C1 segment of cervical spinal cord (tissue), 14 donors: ENCODE measurements around the gene PRDM9.
"Not testable (repeated sequence)": the region's sequence is repeated elsewhere in the genome, so short reads cannot be mapped to it uniquely, and the experiment has no call there.

Source experiments
- DNase-seq, 14 donors: peaks; one replicate each; lab custom pipeline; 2025; lab: John Stamatoyannopoulos, UW

The PRDM9 gene

DNA sequence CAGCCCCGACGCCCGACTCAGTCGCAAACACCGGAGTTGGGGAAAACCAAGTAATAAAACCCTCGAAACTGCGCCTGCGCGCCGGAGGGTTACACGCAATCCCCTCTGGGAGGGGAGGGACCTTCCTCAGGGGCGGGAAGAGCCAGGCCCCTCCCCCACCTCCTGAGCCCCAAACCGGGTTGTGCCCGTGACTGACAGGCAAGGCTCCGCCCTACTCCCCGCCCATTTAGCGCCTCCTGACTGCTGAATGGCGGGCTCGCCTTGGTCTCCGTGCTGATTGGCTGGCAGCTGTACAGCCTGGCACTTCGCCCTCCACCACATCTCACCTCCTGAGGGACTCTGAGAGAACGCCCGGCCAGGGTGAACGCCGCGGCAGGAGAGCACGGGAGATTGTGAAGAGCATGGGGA, at the start of gene PRDM9:
TSS of gene PRDM9 (plus strand) at position 332 of the 408 bp plus-strand sequence. CDS start 1,425 bp downstream, outside the sequence.
- peak in 7 of 14 donors; percentile 2 to 60 (median 8) for DNase-seq

DNA sequence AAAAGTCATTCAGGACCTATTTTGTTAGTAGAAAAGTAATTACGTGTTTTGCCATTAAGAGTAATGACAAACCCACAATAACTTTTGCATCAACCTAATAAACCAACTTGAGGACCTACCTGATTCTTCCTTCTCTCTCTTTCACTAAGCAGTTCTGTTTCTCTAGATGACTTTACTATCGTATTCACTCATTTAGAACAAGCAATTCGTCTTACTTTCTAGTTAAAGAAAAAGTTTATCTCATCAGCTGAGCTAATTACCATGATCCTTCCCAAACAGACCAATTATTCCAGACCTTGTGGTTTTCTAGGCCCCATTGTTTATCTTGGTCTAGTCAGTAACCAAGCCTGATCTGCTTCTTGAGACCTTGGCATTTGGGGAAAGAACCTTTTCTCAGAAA, 49.6 kb upstream of the PRDM9 start:
- DNase-seq: no peak

DNA sequence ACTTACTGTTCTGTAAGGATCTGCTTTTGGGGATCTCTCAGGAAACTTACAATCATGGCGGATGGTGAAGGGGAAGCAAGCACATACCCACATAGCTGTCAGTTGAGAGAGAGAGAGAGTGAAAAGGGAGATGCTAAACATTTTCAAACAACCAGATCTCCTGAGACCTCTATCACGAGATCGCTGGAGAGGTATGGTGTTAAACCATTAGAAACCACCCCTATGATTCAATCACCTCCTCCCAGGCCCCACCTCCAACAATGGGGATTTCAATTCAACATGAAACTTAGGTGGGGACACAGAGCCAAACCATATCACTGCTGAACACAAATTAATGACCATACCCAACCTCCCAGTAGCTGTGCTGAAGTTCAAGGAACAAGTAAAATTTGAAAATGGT, 48.2 kb upstream of the PRDM9 start:
- DNase-seq: no peak

DNA sequence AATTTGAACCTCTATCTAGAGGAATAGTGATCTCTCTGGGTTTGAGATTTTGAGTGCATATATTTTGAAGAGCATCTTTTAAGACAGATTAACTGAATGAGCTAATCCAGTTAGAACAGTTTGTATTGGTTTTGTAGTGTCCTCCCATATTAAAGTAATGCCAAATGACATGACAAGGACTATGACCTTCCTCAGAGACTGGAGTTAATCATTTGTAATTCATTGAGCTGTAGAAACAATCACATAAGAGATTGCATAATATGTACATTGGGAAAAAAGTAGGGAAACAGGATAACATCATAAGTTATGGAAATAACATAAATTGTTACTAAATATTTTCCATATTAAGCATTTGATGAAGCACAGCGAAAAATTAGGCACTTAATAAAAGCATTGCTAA, 45.8 kb upstream of the PRDM9 start:
- no peak for DNase-seq

DNA sequence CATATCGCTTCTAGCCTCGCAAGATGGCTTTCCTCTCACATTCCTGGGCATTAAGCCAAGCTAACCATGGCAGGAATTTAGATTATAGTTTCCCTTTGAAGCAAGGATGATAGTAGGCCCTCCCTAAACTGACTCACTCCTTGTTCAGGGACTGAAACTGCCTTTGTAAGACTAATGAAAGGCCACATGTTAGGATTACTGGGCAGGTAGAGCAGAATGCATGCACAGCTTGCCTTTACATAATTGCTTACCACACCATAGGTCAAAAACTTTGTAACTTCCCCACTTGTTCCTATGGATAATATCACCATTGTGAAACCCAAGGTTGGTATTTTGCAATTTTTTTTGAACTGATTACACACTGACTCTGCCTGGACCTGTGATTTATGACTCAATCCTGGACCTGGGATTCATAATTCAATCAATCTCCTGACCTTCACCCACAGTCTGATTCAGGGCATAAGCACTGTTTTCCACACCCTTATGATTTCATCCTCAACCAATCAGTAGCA, 41.0 kb upstream of the PRDM9 start:
- no peak for DNase-seq

DNA sequence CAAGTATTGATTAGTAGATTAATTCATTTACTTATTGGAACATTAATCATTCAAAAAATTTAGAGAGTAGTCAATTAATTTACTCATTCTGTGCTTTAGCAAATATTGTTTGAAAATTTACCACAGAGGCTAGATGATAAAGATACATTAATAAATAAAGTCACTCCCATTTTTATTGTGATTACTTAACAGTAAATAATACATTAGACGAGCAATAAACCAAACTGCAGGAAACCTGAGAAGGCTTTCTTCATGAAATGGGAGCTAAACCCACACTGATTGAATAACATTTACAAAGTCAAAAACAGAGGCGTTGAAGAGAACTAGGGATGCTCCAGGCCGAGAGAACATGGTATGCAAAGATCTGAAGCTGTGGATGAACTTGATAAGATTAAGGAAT, 38.8 kb upstream of the PRDM9 start:
- DNase-seq: no peak

DNA sequence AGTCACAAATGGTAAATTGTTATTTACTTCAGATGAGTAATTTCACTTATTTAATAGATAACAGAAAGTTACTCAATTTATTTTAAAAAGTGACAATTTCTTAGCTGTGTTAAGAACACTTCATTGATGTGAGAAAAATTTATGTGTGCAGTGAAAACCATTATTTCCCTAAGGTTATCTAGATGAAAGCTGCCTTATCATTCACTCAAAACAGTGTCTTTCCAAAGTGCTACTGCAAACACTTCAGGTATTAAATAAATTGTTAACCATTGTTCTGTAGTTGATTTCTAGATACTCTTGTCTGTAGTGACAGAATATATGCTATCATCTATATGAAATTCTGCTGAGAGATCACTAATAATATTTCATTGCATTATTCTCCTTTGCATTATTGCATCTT, 33.5 kb upstream of the PRDM9 start:
- DNase-seq: no peak

DNA sequence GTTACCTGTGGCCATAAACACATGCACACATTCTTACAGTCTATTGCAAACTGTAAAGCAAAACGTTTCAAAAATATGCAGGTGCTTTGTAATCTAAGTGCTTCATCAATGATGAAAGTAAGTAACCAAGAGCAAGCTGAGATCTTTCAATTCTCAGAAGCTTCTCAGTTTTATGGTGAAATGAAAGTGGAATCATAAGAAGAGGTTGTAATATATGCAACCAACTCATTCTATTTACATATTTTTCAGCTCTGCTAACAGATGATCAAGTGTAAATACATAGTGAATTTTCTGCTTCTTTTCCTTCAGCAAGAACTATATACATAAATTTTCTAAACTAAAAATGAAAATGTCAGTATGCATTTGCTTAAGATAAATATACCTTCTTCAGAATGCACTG, 33.1 kb upstream of the PRDM9 start:
- DNase-seq: no peak

DNA sequence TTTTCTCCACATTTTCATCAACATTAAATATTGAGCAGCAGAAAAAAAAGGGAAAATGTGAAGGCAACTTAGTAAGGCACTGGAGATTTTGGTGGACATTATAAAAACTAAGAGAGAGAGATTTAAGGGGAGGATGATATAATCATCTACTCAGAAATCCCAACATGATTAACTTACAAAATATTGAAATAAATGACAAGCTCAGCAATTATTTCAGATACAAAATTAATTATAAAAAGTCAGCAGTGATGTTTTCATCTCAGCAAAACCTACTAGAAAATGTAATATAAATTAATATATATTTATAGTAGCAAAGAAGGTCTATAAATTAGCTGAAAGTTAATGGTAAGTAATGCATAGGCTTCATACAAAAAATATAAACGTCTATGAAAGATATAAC, 30.8 kb upstream of the PRDM9 start:
- no peak for DNase-seq

DNA sequence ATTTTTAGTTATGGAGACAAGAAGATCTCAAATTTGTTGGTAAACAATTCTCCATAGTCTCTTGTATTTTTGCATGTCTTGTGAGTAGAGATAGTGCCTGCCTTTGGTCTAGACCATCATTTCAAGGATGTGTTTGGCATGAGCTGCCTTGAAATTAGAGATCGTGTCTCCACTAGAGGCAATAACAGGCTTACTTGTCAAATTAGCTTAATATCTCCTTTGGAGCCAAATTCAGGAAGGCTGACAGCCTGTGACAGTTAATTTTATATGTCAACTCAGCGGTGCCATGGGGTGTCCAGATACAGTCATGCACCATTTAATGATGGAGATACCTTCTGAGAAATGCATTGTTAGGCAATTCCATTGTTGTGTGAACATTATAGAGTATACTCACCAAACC, 24.8 kb upstream of the PRDM9 start:
- no peak for DNase-seq

DNA sequence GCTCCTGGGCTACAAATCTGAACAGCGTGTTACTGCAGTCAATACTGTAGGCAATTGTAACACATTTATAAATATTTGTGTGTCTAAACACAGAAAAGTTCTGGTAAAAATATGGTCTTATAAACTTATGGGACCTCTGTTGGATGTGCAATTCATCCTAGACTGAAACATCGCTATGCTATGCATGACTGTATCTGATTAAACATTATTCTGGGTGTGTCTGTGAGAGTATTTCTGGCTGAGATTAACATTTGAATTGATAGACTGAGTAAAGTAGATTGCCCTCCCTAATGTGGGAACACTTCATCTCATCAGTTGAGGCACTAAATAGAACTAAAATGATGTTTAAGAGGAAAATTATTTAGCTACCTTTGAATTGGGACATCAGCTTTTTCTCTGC, 24.3 kb upstream of the PRDM9 start:
- DNase-seq: no peak

DNA sequence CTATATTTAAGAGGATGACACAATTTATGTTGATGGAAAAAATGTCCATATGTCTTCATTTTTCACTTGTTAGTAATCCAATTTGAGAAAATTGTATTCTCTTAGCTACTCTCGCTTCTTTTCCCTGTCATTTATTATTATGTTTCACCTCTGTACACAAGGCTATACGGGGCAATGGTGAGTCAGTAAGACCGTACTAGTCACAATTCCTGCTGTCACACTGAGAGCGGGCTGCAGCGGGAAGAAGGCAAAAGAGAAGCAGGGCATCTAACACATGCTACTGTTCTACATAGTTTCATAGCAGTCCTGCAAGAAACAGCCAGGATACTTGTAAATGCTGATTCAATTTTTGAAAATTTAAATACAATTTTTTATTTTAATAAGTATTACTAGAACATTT, 23.3 kb upstream of the PRDM9 start:
- no peak for DNase-seq

DNA sequence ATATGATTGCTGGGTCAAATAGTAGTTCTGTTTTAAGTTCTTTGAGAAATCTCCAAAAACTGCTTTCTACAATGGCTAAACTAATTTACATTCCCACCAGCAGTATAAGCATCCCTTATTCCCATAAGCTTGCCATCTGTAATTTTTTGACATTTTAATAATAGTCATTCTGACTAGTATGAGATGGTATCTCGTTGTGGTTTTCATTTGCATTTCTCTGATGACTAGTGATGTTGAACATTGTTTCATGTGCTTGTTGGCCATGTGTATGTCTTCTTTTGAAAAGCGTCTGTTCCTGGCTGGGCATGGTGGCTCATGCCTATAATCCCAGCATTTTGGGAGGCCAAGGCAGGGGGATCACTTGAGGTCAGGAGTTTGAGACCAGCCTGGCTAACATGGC, 21.2 kb upstream of the PRDM9 start:
- DNase-seq: not testable (repeated sequence)

DNA sequence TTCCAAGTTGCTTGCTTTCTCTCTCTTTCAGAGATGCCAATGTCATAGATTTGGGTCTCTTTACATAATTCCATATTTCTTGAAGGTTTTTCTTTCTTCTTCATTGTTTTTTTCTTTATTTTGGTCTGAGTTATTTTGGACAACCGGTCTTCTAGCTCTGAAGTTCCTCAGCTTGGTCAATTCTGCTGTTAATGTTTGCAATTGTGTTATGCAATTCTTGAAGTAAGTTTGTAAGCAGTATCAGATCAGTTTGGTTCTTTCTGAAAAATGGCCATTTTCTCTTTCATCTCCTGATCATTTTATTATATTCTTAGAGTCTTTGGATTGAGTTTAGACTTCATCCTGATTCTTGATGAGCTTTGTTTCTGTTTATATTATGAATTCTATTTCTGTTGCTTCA, 16.4 kb upstream of the PRDM9 start:
- no peak for DNase-seq

DNA sequence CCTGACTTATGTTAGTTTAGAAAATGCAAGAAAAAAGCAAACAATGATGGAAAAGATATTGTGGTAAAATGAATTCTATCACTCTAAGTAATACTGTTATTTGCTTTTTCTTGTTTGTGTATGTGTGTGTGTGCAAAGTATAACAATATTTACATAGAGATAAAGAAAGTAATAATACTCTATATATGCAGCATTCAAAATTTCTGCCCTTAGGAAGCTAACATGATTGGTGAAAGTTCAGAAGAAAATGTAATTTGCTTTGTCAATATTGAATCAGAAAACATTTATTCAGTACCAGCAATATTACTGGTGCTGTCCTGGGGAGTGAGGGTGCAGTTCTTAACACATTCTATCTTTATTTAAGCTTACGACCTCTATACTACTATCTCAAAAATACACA, 12.9 kb upstream of the PRDM9 start:
- DNase-seq: no peak

DNA sequence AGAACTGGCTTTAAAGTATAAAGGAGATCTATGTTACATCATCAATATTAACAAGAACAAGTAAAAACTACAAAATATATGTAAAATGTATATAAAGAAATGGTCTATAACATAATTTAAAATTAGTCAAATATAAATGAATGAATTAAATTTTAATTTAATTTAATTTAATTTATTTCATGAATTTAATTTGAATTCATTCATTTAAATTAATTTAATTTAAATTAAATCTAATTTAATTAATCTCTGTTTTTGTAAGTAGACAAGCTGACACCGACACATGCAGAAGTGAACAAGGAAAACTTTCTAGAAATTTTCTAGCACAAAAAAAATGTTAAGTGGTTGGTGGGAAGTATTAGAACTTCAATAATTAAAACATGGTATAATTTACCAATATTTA, 10.8 kb upstream of the PRDM9 start:
- no peak for DNase-seq

DNA sequence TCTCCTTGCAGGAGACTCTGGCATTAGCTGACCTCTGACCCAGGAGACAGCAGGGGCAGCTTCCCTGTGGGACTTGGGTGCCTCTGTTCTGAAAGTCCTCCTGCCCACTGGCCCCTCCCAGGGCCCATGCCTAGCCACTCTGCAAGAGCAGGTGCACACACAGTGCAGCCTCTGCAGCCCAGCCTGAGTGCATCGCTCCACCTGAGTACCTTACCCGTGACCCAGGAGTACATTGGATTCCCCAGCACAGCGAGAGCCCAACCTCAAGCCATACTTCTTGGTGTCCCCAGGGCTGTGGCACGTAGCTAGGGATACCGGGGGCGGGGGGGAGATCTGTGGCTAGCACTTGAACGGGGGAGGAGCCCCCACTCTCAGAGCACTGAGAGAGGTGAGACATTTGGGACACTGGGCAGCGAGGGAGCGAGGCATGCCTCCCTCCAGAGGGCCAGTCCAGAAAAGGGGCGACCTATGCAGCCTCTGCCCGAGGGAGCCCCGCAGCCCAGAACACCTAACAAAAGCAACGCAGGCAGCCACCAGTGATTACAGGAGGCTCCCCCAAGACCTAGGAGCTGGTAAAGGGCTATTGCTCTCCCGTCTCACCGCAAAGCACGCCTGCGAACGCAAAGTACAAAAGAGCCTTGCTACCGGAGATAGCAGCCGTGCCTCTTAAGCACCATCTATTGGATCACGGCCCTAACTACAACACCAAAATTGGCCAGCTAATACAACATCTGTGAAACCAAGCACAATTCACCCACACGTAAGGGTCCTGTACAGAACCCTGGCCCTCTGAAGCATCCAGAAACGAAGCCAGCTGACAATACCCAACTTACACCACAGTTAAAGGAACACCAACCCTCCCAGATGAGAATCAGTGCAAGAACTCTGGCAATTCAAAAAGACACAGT, 826 bp upstream of the PRDM9 start:
- DNase-seq: no peak

DNA sequence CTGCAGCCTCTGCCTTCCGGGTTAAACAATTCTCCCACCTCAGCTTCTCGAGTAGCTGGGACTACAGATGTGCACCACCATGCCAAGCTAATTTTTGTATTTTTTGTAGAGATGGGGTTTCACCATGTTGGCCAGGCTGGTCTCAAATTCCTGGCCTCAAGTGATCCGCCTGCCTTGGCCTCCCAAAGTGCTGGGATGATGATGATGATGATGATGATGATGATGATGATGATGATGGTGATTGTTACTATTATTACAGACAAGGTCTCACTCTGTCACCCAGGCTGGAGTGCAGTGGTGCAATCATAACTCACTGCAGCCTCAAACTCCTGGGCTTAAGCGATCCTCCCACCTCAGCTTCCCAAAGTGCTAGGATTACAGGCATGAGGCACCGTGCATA, 3.0 kb downstream of the PRDM9 start:
- not testable (repeated sequence) for DNase-seq

DNA sequence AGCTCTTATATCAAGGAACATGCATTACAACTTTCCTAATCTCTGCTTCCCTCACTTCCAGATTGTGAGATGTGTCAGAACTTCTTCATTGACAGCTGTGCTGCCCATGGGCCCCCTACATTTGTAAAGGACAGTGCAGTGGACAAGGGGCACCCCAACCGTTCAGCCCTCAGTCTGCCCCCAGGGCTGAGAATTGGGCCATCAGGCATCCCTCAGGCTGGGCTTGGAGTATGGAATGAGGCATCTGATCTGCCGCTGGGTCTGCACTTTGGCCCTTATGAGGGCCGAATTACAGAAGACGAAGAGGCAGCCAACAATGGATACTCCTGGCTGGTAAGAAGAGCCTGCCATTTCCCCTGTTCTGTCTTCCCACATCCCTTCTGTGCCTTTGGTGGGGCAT, 15.1 kb downstream of the PRDM9 start:
- no peak for DNase-seq

DNA sequence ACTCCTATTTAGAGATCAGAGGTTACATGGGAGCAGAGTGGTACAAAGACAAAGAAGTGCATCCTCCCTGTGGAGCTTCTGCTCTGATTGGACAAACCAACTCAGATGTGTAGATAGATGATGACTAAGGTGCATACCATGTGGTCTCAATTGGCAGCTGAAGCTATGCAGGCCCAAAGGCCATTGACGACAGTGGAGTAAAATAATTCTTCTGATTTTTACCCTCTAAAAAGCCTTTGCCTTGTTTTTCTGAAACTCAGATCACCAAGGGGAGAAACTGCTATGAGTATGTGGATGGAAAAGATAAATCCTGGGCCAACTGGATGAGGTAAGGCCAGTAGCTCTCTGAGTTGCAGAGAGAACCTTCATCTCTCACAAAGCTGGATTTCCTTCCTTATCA, 15.6 kb downstream of the PRDM9 start:
- no peak for DNase-seq

DNA sequence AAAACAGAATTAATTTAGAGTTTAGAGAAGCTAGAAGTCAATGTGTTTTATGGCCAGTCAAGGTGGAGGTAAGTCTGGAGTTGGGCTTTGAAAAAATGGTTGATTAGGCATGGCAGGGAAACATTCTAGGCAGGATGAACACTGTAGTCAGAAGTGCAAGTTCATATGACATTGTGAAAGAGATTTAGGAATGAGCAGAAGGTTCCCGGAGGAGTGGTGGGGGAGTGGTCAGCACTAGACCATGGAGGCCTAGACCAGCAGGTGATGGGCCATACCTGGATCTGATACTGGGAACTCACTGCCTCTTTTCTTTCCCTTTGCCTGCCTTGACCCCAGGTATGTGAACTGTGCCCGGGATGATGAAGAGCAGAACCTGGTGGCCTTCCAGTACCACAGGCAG, 16.6 kb downstream of the PRDM9 start:
- DNase-seq: no peak

DNA sequence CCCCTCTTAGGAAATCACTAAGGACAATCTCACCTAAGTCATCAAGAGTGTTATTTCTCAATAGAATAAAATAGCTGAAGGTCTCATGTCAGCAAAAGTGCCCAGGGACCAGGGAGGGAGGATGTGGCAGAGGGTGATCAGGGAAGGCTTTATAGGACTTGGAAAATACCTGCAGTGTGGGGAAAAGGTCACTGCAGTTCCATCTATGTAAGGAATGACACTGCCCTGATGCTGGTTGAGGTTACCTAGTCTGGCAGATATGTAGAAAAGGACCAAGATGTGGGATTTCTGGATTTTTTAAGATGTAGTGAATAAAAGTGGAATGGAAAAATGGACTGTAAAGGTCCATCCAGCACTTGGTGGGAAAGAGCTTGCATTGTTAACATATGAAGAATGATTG, 18.3 kb downstream of the PRDM9 start:
- DNase-seq: no peak

DNA sequence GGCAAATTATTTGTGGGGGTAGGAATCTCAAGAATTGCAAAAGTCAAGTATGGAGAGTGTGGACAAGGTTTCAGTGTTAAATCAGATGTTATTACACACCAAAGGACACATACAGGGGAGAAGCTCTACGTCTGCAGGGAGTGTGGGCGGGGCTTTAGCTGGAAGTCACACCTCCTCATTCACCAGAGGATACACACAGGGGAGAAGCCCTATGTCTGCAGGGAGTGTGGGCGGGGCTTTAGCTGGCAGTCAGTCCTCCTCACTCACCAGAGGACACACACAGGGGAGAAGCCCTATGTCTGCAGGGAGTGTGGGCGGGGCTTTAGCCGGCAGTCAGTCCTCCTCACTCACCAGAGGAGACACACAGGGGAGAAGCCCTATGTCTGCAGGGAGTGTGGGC, 19.2 kb downstream of the PRDM9 start:
- not testable (repeated sequence) for DNase-seq
